GM12891 (cell line): Measurements from ENCODE around the gene ZNF469.

ENCODE experiments used
- POLR2A ChIP-seq: IDR thresholded peaks from 2 replicates; pipeline ENCODE4 v1.6.1; 2011; ENCODE audit warnings: low read depth, low read length, control low read depth
- POLR2AphosphoS5 ChIP-seq: IDR thresholded peaks from 2 replicates; pipeline ENCODE4 v1.6.1; 2011; ENCODE audit warnings: low read depth, low read length, control low read depth
- SPI1 ChIP-seq: IDR thresholded peaks from 2 replicates; pipeline ENCODE4 v1.6.1; 2011; ENCODE audit warnings: low read depth, low read length, control low read depth
- TAF1 ChIP-seq: IDR thresholded peaks from 2 replicates; pipeline ENCODE4 v1.6.1; 2011; ENCODE audit warnings: low read depth, low read length, control low read depth

DNA sequence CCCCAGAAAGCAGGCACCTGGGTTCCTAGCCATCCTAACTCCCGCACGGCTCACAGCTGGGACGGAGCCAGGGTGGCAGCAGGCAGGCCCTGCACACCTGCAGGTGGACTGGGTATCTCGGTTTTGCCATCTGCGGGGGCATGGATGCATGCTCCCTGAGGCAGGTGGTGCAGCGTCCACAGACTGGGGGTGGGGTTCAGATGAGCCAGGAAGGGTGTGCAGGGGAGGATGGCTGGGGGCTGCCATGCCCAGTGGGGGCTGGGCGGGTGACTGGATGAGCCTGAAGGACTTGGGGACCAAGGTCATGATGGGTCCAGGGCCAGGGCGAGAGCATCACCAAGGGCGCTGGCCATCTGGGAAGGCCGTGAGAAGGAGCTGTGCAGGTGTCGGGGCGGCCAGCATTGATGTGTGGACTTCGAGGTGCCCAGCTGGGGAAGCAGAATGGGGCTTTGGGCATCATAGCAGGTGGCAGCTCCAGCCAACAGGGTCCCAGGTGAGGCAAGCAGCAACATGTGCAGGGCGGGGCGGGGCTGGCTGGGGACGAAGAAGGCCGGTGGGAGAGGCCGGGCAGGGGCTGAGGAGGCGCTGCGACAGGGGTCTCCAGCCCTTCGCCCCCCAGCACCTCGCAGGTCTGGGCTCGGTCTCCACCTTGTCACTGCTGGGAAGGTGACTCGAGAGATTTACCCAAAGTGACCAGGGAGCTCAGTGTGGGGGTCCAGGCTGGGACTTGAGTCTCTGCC is 41.0 kb upstream of the ZNF469 start:
- no peak for TF ChIP-seq SPI1
- TF ChIP-seq TAF1: no peak
- no peak for TF ChIP-seq POLR2A
- TF ChIP-seq POLR2AphosphoS5: no peak
